Astrocyte (in vitro differentiated cells and primary cell): Measurements from ENCODE around the gene CIBAR2. TPM values are rescaled to one million over a fixed set of nuclear protein-coding genes. Genes with fewer than 3 reads are reported as not detected.

Experiments used
- DNase-seq: peaks from one replicate; pipeline ENCODE4 v3.0.0-alpha.2; 2010; ENCODE audit warnings: low read depth
- FAIRE-seq: peaks from 2 replicates; lab custom pipeline; 2011; peaks lifted over from hg19 to GRCh38; lab: Jason Lieb, UNC
- H2AFZ ChIP-seq: 2 replicates; pipeline ENCODE4 v1.6.0; 2012; ENCODE audit warnings: low read depth, low read length, inconsistent platforms
- H3K27ac ChIP-seq: 2 replicates; pipeline ENCODE4 v1.5.1; 2011; ENCODE audit warnings: low read depth, low read length, inconsistent platforms
- H3K27me3 ChIP-seq: 2 replicates; pipeline ENCODE4 v1.6.0; 2011; ENCODE audit warnings: low read length, inconsistent platforms; ENCODE audit not compliant: insufficient read depth
- H3K36me3 ChIP-seq: 2 replicates; pipeline ENCODE4 v1.5.1; 2011; ENCODE audit warnings: low read length, inconsistent platforms; ENCODE audit not compliant: insufficient read depth
- H3K4me1 ChIP-seq: 2 replicates; pipeline ENCODE4 v1.5.1; 2011; ENCODE audit warnings: low read length, inconsistent platforms; ENCODE audit not compliant: insufficient read depth
- H3K4me2 ChIP-seq: 2 replicates; pipeline ENCODE4 v1.6.0; 2012; ENCODE audit warnings: low read length, inconsistent platforms
- H3K4me3 ChIP-seq: 2 replicates; pipeline ENCODE4 v1.5.1; 2011; ENCODE audit warnings: low read depth, mild to moderate bottlenecking, low read length, inconsistent platforms; ENCODE audit not compliant: insufficient read depth
- H3K79me2 ChIP-seq: 2 replicates; pipeline ENCODE4 v1.6.0; 2012; ENCODE audit warnings: mild to moderate bottlenecking, low read length, inconsistent platforms; ENCODE audit not compliant: insufficient read depth
- H3K9ac ChIP-seq: 2 replicates; pipeline ENCODE4 v1.6.0; 2012; ENCODE audit warnings: mild to moderate bottlenecking, low read length, inconsistent platforms
- H3K9me3 ChIP-seq: 2 replicates; pipeline ENCODE4 v1.5.1; 2012; ENCODE audit warnings: low read depth, mild to moderate bottlenecking, low read length, inconsistent platforms; ENCODE audit not compliant: insufficient read depth
- H4K20me1 ChIP-seq: 2 replicates; pipeline ENCODE4 v1.6.0; 2012; ENCODE audit warnings: low read length, inconsistent platforms; ENCODE audit not compliant: insufficient read depth
- H3K27ac Mint-ChIP-seq: one replicate; pipeline ENCODE4 v1.8.0; 2021; ENCODE audit warnings: mild to moderate bottlenecking, mixed read lengths; ENCODE audit not compliant: unreplicated experiment
- H3K27me3 Mint-ChIP-seq: one replicate; pipeline ENCODE4 v1.8.0; 2021; ENCODE audit warnings: low read depth, mixed read lengths; ENCODE audit not compliant: unreplicated experiment
- H3K36me3 Mint-ChIP-seq: one replicate; pipeline ENCODE4 v1.8.0; 2021; ENCODE audit warnings: low read depth, mixed read lengths; ENCODE audit not compliant: unreplicated experiment
- H3K4me1 Mint-ChIP-seq: one replicate; pipeline ENCODE4 v1.8.0; 2021; ENCODE audit warnings: low read depth, mixed read lengths; ENCODE audit not compliant: unreplicated experiment
- H3K4me3 Mint-ChIP-seq: one replicate; pipeline ENCODE4 v1.8.0; 2021; ENCODE audit warnings: mild to moderate bottlenecking, moderate library complexity, mixed read lengths; ENCODE audit not compliant: unreplicated experiment
- H3K9me3 Mint-ChIP-seq: one replicate; pipeline ENCODE4 v1.8.0; 2021; ENCODE audit warnings: mild to moderate bottlenecking, mixed read lengths; ENCODE audit not compliant: unreplicated experiment
- CTCF ChIP-seq: IDR thresholded peaks from 2 replicates; pipeline ENCODE4 v1.5.1; 2011; ENCODE audit warnings: low read depth, mild to moderate bottlenecking, inconsistent platforms, low read length, moderate library complexity; ENCODE audit not compliant: insufficient read depth
- EZH2 ChIP-seq: IDR thresholded peaks from 2 replicates; pipeline ENCODE4 v1.6.1; 2012; ENCODE audit warnings: mild to moderate bottlenecking, low read length, inconsistent platforms; ENCODE audit not compliant: insufficient read depth
- total RNA-seq: library from RNA; stranded (reverse); gene quantifications from 2 replicates; pipeline ENCODE4 v1.2.1, GENCODE V29; 2021

CIBAR2 gene
- total RNA-seq, 1 donor from 2014 or later, result not detected

- H3K9me3 Mint-ChIP-seq, result no peaks in the 10 kb centered on the region
- Histone ChIP-seq H3K36me3 (no peaks in the 10 kb centered on the region), H3K4me2 (no peak overlapping the region), H2AFZ (no peak overlapping the region), H3K4me1 (no peaks in the 10 kb centered on the region), H3K9me3 (no peaks in the 10 kb centered on the region), H3K4me3 (no peak overlapping the region), H3K9ac (no peak overlapping the region), H4K20me1 (peaks cover 14% of the 10 kb centered on the region), H3K79me2 (no peaks in the 10 kb centered on the region), H3K27ac (no peak overlapping the region), H3K27me3 (no peaks in the 10 kb centered on the region)
- H3K4me1 Mint-ChIP-seq, result no peaks in the 10 kb centered on the region
- peaks cover 10% of the 10 kb centered on the region for H3K36me3 Mint-ChIP-seq
- H3K27ac Mint-ChIP-seq, result no peak overlapping the region
- no peak overlapping the region for H3K4me3 Mint-ChIP-seq
- FAIRE-seq, result no peak
- peaks cover 18% of the 10 kb centered on the region for H3K27me3 Mint-ChIP-seq
- no peak for DNase-seq
- no peak for TF ChIP-seq CTCF
- TF ChIP-seq EZH2, result no peak
Observed at GRCh38 chr16:85061566-85061965, 50.7 kb downstream of the CIBAR2 start.

- no peaks in the 10 kb centered on the region for H3K27me3 ChIP-seq
- H3K27ac Mint-ChIP-seq, result no peak overlapping the region
- peaks cover 13% of the 10 kb centered on the region for H3K4me1 ChIP-seq
- TF ChIP-seq CTCF, result no peak
- TF ChIP-seq EZH2, result no peak
- H3K36me3 Mint-ChIP-seq, result peaks cover 4% of the 10 kb centered on the region
- H3K4me2 ChIP-seq, result no peak overlapping the region
- H3K79me2 ChIP-seq, result no peaks in the 10 kb centered on the region
- DNase-seq (no peak), FAIRE-seq (no peak)
- H3K36me3 ChIP-seq, result no peaks in the 10 kb centered on the region
- peaks cover 10% of the 10 kb centered on the region for H3K27me3 Mint-ChIP-seq
- peaks cover 23% of the 10 kb centered on the region for H4K20me1 ChIP-seq
- no peak overlapping the region for H3K4me3 Mint-ChIP-seq
- peaks cover 8% of the 10 kb centered on the region for H3K4me1 Mint-ChIP-seq
- H3K9me3 Mint-ChIP-seq, result no peaks in the 10 kb centered on the region
- no peaks in the 10 kb centered on the region for H3K9me3 ChIP-seq
- H3K27ac ChIP-seq, result no peak overlapping the region
- H2AFZ ChIP-seq, result no peak overlapping the region
- no peak overlapping the region for H3K4me3 ChIP-seq
- H3K9ac ChIP-seq, result no peak overlapping the region
Observed at GRCh38 chr16:85058909-85059308, 53.4 kb downstream of the CIBAR2 start.

- H2AFZ ChIP-seq, result no peak overlapping the region
- FAIRE-seq (no peak), DNase-seq (no peak)
- H3K27me3 ChIP-seq, result no peaks in the 10 kb centered on the region
- no peaks in the 10 kb centered on the region for H3K79me2 ChIP-seq
- Mint-ChIP-seq H3K4me3 (no peak overlapping the region), H3K9me3 (no peaks in the 10 kb centered on the region), H3K36me3 (peaks cover 4% of the 10 kb centered on the region), H3K27me3 (peaks cover 10% of the 10 kb centered on the region), H3K27ac (no peak overlapping the region), H3K4me1 (peaks cover 8% of the 10 kb centered on the region)
- no peak overlapping the region for H3K27ac ChIP-seq
- no peaks in the 10 kb centered on the region for H3K9me3 ChIP-seq
- no peak for TF ChIP-seq EZH2
- no peak for TF ChIP-seq CTCF
- H3K4me2 ChIP-seq, result no peak overlapping the region
- H3K4me3 ChIP-seq, result no peak overlapping the region
- no peak overlapping the region for H3K9ac ChIP-seq
- H3K4me1 ChIP-seq, result peaks cover 13% of the 10 kb centered on the region
- H4K20me1 ChIP-seq, result peaks cover 23% of the 10 kb centered on the region
- H3K36me3 ChIP-seq, result no peaks in the 10 kb centered on the region
Observed at GRCh38 chr16:85057948-85058347, 54.3 kb downstream of the CIBAR2 start.
